Raji (cell line): ENCODE results near the gene TEX261.
A peak's percentile ranks its signal among the peaks of the same experiment; 100 is the strongest.

ENCODE experiments used
- POLR2A ChIP-seq: IDR thresholded peaks from 2 replicates; pipeline ENCODE4 v1.6.1; 2011; ENCODE audit warnings: low read depth, low read length, control low read depth; ENCODE audit not compliant: insufficient read depth

Gene TEX261

DNA sequence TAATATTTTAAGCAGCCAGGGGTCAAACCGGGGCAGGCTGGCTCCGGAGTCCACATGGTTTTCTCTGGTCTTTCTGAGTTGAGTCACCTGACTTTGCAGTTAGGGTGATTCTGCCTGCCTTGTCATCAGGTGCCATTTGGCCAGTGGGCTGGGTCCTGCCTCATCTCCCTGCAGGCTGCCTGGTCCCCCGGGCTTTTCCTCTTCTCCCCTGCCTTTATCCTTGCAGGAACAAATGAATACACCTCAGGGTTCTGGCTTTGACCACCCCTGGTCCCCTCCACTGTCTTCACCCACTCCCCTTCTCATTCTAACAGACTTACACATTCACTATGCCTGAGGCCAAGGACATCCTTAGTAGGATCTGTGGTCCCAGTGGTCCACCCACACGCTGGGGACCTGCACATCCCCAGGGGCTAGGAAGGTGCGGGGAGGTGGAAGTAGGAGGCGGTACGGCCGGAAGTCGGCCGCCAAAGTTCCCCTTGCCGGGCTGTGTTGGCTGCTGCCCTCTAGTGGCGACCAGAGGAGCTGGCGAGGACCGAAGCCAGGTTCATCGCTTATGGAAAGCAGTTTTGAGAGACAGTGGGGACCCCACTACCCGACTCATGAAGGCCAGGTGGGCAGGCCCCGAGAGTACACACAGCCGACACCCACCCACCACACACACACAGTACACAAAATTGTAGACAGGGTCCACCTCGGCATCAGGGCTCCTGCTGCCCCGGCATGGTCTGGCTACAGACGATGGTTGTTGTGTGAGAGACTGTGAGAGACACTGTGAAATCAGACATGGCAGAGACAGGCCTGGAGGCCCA lies 6.3 kb upstream of the TEX261 start:
- TF ChIP-seq POLR2A: peak; percentile 78

DNA sequence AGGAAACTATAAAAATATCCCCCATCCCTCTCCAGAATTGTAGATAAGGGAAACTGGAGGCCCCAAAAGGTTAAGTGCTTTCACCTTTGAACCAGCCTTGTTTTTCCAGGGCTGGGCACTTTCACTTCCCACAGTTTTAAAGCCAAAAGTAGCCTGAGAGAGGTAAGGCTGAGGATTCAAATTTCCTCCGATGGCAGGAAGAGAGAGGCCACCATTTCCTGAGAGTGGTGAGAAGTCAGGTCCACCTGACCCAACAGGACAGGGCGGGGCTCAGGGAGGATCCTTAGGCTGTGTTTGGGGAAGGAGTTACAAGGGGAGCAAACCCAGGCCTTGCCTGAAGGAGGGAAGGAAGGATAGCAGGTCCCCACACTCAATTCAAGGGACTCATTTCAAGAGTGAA lies 4.7 kb upstream of the TEX261 start:
- no peak for TF ChIP-seq POLR2A

DNA sequence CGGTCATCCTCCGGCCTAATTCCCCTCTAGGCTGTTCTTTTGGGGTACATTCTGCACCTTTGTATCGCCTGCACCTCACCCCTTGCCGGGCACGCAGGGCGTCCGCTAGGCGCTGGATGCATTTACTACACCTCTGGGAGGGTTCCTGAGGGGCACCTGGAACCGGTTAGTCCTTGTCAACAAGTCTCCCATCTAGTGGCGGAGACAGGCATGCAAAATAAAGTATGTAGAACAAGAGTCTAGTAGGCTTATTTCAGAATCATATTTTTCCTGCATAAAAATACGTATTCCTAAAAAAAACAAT lies 705 bp upstream of the TEX261 start:
- TF ChIP-seq POLR2A: no peak

DNA sequence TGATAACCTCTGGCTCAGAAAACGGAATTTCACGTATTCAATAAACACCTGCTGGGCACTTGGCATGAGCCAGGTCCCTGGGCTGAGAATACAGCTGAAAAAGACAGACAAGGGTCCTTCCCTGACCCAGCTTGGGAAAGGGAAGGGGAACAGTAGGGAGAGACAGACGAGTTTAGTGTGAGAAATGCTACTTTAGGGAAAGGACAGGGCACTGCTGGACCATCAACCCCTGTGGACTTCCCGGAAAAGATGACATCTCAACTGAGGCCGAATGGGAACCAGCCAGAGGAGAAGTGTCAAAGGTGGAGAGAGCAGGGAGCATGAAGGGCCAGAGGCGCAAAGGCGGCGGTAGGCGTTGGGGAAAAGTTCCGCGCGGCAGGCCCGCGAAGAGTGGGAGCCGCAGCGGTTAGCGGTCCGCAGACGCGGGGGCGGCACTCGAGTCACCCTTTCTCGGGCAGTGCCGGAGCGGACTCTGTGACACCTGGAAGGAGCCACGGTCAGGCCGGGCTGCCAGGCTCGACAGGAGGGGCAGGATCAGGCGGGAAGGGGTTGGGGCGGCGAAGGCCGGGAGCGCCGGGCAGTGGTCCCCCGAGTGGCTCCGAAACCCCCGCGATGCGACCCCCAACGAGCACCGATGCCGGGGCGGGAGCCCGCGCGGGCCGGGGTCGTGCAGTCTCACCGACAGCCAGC lies 519 bp downstream of the TEX261 start:
- no peak for TF ChIP-seq POLR2A

DNA sequence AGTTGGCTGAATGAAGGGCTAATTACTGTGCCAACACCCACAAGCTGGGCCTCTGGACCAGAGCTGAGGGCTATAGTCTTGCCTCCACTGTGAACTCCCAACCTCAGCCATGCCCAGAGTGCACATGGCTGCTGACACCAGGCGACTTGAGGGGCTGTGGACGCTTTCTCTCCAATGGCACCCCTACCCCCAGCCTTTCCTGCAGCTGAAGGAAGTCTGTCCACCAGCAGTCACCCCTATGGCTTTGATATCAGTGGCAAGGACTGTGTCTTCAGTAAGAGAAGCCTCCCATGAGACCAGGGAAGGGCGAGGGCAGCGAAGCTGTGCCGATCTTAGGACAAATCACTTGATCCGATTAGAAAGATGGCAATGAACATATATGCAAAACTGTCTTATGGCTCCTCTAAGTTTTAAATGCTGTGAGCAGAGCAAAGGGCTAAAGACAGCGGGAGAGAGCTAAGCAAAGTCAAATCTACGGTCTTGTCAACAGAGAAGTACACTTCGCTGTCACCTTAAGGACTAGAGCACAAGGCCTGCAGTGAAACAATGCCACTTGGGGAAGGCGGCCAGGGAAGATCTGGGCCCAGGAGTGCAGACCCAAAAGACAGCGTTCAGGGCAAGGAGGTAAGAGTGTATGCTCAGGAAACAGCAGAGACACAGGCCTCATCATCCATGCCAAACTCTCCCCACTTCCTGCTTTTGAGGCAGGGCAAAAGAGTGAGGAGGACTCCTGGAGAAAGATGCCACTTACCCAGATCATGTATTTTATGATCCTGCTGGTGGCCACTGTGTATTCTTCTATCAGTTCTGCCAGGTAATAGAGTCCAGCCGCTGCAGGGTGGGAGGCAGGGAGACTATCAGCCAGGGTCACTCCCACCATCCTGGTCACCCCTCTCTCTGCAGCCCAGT lies 1.5 kb downstream of the TEX261 start:
- no peak for TF ChIP-seq POLR2A

DNA sequence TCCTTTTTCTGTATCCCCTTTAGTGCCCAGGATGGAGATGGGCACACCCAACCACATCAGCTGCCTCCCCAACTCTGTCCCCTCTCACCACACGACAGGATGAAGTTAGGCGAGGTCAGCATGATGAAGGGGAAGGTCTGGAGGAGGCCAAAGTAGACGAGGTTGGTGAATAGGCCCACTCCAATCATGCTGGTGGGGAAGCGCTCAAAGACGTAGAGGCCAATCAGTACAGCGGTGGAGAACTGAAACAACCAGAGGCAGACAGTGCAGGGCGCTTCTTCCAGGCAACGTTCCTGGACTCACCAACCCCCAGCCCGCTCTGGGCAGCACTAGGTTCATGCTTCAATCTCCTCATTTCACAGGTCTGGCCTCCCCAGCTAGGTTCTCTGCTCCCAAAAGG lies 2.9 kb downstream of the TEX261 start:
- no peak for TF ChIP-seq POLR2A

DNA sequence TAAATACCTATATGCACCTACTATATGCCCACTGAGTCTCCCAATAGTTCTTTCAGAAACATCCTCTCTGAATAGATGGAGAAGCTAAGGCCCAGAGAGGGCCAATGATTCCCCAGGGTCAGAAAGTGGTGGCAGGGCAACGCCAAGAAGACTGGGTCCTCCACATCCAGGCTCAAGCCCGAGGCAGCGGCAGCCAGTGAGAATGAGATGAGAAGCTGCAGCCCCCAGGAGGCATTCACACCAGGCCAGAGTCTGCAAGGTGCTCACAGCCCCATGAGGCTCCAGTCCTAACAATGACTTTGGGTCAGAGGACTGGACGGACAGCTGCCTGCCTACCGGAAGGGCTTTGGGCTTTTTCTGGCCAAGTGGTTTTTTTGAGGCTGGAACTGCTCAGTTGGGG lies 3.5 kb downstream of the TEX261 start:
- TF ChIP-seq POLR2A: no peak

DNA sequence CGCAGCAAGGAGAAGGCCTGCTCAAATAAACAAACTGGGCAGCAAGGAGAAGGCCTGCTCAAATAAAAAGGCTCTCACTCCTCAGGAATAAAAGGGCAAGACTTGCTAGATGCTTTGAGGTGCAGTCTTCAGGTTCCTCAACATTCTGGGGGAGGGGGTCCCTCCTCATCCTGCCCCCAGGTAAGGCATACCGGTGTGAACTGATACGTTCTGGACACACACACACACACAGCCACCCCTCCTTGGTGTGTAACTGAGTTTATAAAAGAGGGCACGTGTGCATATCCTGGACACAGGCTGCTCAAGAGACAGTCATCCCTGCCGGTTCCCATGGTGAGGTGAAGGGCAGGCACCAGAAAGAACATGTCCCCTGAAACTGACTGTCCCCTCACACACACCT lies 4.5 kb downstream of the TEX261 start:
- no peak for TF ChIP-seq POLR2A

DNA sequence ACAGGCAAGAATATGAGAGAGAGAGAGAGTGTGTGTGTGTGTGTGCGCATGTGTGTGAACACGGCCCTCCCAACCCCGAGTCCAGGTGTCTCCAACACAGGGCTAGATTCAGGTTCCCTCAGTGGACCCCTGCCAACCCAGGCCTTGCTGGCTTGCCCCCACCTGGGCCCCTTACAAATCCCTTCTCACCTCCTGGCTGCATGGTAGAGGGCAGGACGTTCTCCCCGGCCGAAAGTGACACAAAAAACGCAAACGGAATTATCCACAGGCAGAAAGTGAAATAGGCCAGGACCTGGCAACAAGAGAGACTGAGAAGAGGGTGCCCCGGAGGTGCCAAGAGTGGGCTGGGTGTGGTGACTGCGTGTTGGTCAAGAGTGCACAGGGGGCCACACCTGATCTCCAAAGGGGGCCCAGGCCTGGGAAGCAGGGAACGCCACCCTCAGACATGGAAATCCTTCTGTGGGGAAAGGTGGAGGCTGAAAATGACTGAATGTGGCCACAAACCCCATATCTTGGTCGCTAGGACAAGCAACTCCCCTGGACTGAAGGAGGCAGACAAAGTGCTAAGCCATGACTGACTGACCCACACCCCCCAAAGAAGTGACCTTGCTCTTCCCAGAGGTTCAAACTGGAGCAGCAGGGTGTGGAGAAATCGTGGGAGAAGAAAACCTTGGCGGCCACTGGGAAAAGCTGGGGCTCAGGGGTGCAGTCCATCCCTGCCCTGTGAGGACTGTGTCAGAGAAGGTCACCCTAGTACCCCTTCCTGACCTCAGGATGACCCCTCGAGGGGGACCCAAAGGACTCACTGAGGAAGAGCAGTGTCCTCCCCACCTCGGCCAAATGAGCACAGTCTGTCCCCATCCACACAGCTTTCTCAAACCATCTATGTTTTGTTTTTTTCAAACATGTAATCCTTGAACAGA lies 5.7 kb downstream of the TEX261 start:
- no peak for TF ChIP-seq POLR2A

DNA sequence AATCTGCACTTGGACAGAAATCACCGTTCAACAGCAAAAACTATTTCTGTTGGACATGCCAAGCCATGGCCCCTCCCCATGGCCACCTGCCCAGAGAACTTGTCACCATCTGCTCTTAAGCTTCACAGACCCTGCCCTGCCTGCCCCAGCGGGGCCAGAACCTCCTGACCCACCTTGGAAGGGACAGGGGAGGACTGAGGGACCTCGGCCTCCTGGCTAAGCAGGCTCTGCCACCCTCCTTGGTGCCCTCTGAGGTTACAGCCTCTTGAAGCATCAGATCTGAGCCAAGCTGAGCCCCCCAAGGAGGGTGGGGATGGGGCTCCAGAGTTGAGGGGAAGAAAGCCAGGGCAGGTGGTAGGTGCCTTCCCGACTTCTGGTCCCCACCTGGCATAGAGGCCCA lies 6.5 kb downstream of the TEX261 start:
- no peak for TF ChIP-seq POLR2A

DNA sequence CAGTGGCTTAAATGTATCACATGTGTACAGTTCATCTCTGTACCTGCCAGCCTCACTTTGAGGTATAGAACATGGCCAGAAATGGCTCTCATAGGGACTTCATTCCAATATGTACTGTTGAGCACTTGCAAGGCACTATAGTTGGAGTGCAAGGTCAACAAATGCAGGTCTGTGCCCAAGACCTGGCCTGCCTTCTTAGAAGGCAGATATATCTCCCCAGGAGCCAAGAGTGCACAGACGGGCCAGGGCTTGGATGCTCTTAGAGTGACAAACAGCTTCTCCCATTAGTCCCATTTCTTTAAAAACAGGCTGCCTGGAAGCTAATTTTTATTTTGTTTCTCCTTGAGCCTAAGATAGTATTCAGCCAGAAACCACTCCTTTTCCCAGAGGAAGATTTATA lies 7.3 kb downstream of the TEX261 start:
- TF ChIP-seq POLR2A: no peak

DNA sequence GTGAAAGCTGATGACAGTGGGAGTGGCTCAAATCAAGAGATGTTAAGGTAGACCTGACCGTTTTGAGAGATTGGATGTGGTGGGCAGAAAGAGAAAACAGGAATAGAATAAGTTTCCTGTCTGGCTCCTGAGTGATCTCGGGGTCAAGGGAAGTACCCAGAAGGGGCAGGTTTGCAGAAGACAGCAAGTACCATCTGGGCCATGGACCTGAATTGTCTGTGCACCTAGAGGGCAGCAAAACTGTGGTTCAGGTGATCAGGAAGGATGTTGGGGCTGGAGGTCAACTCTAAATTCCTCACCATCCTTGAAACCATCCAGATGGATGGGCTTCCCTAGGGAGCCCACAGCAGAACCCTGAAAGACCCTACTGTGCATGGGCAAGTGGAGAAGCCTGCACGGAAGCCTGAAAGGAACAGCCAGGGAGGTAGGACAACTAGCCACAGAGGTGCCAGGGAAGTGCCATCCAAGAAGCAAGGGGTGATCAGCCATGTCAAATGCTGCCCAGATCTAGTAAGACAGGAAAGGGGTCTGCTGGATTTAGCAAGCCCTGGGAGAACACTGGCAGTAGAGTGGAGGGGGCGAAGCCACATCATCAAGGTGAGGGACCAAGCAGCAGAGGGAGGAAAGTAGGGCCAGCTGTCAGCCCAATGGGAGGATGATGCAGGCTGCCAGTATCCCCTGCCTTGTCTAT lies 8.0 kb downstream of the TEX261 start:
- TF ChIP-seq POLR2A: no peak

DNA sequence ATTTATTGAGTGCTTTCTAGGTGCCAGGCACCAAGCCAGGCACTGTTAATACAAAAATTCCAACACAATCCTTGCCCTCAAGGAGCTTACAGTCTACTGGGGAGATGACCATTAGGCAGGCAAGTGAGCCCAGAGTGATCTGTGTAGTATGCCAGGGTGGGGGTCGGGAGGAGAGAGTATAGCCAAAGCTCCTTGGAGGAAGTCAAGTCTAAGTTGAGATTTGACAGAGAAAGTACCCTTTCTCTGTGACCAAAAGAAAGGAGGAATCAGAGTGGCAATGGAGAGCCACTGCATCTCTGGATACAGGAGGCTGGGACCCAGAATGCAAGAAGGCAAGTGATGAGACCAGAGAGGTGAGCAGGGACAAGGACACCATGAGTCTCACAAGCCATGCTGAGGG lies 8.7 kb downstream of the TEX261 start:
- TF ChIP-seq POLR2A: no peak

DNA sequence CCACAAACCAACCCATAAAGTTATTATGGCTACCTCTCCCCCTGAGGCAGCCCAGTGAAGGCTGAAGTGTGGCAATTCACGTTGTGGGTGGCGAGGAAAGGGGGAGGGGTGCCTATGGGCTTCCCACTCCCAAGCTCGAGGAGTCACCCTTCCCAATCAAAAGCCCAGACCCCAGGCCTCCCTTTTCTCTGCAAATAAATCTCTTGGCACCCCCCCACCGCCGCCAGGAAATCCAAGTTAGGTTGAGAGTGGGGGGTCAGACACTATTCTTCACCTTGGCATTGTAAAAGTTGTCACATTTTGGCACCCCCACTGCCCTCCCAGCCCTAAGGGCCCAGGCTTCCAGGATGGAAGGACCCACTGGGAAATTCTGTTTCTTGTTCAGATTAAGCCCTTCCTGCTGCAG lies 9.4 kb downstream of the TEX261 start:
- no peak for TF ChIP-seq POLR2A
